Right cardiac atrium (tissue), 5 donors: ENCODE results near the gene EFR3B. TPM values are rescaled to one million over a fixed set of nuclear protein-coding genes. Genes with fewer than 3 reads are reported as not detected.
A peak's percentile ranks its signal among the peaks of the same experiment; 100 is the strongest.

Experiments used
- ATAC-seq, 2 donors: fragments of 200-7000 bp; cut with Tn5 transposase; one replicate each; pipeline versions ENCODE4 v1.8.0 to v1.9.1; 2020; ENCODE audit warnings: moderate library complexity in 2 of 2, mild to moderate bottlenecking in 1 of 2
- DNase-seq, 3 donors: peaks; one replicate each; pipeline ENCODE4 v3.0.0-alpha.2; 2020
- H3K27ac ChIP-seq: one replicate; pipeline ENCODE4 v1.5.1; 2013; ENCODE audit warnings: mild to moderate bottlenecking, low read length, control low read depth, moderate library complexity
- H3K27me3 ChIP-seq: one replicate; pipeline ENCODE4 v1.6.1; 2013; ENCODE audit not compliant: control insufficient read depth, insufficient read depth
- H3K4me1 ChIP-seq: one replicate; pipeline ENCODE4 v1.6.1; 2013; ENCODE audit warnings: low read length; ENCODE audit not compliant: control insufficient read depth, insufficient read depth
- H3K4me3 ChIP-seq: one replicate; pipeline ENCODE4 v1.5.1; 2013; ENCODE audit warnings: low read length, control low read depth
- H3K9me3 ChIP-seq: one replicate; pipeline ENCODE4 v1.6.1; 2013; ENCODE audit warnings: low read length; ENCODE audit not compliant: control insufficient read depth
- WGBS: extraction: QIAGEN DNeasy Blood & Tissue Kit; methylation state at CpG from one replicate; pipeline ENCODE4 v1.1.7; 2013; 5-methylcytosine and 5-hydroxymethylcytosine counted together
- intact Hi-C, 4 donors: fragments of 100-400 bp; cut with DNase I; formaldehyde crosslinking; loops; one replicate each; pipeline versions ENCODE4 v1.11.0 to v1.14.0; 2022 to 2023
- polyA plus RNA-seq: library from polyadenylated mRNA; stranded (reverse); fragments of 200-250 nt; gene quantifications from one replicate; pipeline ENCODE4 v1.2.3, GENCODE V29; 2013
- total RNA-seq, 4 donors: library from RNA; stranded (reverse); fragmentation: NEBNext Ultra II Directional; extraction: Animal tissue kit (Norgen Biotek cat#: 25700); gene quantifications; one replicate each; pipeline ENCODE4 v1.2.1, GENCODE V29; 2021
- donor health status: healthy with polysubstance abuse.
- donor health status: DM: no; HTN: yes; CAD: no.
- donor health status: DM: no; HTN: no; CAD: no.
- donor health status: DM: no; HTN: yes; CAD: no; lungs with severe emphysema.
- donor health status: DM: yes; HTN: yes; CAD: no.

EFR3B gene
- total and polyA plus RNA-seq, 5 donors = 2.9 to 9.7 (median 6.3) TPM

DNA sequence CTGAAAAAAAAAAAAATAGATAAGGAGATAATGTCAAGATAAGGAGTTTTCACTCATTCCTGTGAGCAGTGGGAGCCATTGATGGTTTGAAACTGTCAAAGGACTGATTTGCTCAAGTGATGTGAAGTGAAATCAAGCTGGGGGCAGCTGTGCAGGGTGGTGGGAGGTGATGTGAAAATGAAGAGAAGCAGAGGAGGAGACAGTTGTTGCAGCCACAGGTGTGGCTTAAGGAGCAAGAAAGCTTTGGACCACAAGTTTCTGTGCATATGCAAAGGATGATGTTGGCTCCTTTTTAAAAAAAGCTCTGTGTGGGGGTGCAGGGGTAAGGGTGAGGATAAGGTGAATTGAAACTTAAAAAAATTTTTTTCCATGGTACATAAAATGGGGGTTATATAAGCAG, 8.3 kb downstream of the EFR3B start:
- no peak for ATAC-seq
- H3K4me3 ChIP-seq = no peak overlapping the region
- H3K27ac ChIP-seq = no peak overlapping the region
- H3K27me3 ChIP-seq = no peaks in the 10 kb centered on the region
- no peak for DNase-seq
- intact Hi-C loops = no loop called here
- H3K9me3 ChIP-seq = no peaks in the 10 kb centered on the region
- peaks cover 3% of the 10 kb centered on the region for H3K4me1 ChIP-seq

DNA sequence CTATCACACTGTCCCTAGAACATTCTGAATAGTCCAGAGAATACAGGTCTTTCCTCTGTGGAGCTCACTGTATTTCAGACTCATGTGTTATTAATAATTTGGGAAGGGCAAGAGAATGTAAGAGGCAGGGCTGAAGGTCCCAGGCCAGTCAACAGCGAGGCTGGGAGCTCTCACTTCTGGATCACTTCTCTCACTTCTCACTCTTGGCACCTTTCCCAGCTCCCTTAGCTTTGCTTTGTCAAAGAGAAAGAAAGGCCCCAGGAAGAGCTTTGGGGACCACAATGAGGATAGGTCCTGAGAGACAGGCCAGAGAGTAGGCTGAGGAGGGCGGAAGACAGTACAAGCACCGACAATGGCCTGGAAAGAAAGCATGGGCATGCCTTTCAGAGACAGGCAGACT, 11.2 kb downstream of the EFR3B start:
- intact Hi-C loops = no loop called here
- 65% methylated on average over 3 of the region's 3 CpGs for WGBS
- DNase-seq = no peak
- H3K27me3 ChIP-seq = no peaks in the 10 kb centered on the region
- no peak overlapping the region for H3K27ac ChIP-seq
- no peaks in the 10 kb centered on the region for H3K9me3 ChIP-seq
- H3K4me3 ChIP-seq = no peak overlapping the region
- H3K4me1 ChIP-seq = peaks cover 5% of the 10 kb centered on the region
- peak; percentile 34 to 38 for ATAC-seq

DNA sequence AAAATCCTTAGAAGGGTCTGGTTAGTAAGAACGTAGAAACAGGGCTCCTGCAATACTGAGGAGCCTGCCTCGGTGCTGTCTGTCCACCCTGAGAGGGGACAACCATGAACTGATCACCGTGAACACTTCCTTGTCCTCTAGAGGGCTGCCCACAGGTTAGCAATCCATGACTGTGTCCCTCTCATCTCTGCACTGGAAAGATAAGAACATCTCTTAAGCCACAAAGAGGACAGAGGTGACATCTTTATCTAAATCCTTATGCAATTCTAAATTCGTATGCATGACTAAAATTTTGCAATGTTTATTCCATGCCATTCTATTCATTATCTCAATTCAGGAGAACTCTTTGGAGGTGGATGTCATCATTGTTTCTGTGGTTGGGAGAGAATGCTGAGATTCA, 12.8 kb downstream of the EFR3B start:
- Histone ChIP-seq H3K27me3 (no peaks in the 10 kb centered on the region), H3K9me3 (no peaks in the 10 kb centered on the region), H3K4me3 (no peak overlapping the region), H3K27ac (no peak overlapping the region), H3K4me1 (peaks cover 5% of the 10 kb centered on the region)
- DNase-seq = no peak
- WGBS = 75% methylated on average over 4 of the region's 4 CpGs
- intact Hi-C loops = no loop called here
- no peak for ATAC-seq

DNA sequence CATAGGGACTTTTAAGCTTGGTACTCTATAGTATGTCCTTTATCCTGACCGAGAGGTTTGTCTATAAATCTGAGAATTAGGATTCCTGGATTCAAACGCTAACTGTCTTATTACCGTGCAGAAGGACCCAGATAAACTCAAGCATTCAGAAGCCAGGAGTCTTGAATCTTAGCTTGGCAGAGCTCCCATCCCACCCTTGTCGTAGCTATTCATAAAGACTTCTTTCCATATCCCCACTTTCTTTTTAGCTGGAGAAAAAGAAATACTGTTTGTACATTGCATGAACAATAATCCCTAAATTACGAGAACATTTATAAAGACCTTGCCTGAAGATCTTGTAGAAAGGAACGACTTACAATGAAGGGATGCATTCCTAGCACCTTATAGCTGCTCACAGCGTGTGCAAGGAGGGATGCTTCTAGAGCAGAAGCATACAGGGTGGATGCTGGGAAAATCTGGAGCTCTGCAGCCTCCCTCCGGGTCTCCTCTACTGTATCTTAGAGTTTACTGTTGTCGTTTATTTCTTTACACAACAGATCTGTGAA, 13.6 kb downstream of the EFR3B start:
- intact Hi-C loops = no loop called here
- H3K4me1 ChIP-seq = peaks cover 5% of the 10 kb centered on the region
- 73% methylated on average over 9 of the region's 9 CpGs for WGBS
- H3K27me3 ChIP-seq = no peaks in the 10 kb centered on the region
- DNase-seq = no peak
- no peak overlapping the region for H3K27ac ChIP-seq
- H3K4me3 ChIP-seq = no peak overlapping the region
- ATAC-seq = no peak
- no peaks in the 10 kb centered on the region for H3K9me3 ChIP-seq

DNA sequence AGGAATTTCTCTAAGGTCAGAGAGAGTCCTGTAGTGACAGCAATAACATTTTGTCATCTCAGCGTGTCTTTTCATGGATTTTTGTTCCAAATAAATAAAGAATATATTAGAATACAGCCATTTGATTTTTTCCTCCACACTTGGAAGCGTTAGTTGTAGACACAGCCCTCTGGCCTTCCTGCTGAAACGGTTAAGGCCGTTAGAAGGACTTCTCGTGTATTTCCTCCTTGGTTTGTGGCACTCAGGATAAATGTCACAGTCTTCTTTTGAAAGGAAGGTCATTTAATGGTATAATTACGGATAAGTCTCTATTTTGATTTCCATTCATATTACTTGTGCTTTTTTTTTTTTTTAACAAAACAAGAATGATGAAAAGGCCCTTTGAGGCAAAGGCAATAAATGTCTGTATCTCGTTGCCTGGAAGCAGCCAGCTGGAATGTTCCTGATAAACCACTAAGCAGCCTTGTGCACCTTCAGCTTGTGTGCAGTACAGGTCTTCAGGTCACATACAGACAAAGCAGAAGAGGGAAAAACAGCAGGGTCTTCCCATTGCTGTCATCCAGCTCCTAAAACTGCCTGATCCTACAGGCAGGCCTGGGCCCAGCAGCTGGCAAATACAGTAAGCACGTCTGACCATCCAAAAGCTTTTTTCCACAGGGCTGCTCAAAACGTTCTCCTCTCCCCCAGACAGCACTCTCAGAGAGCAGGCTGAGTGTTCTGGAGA, 14.4 kb downstream of the EFR3B start:
- peaks cover 5% of the 10 kb centered on the region for H3K4me1 ChIP-seq
- no peaks in the 10 kb centered on the region for H3K27me3 ChIP-seq
- DNase-seq (no peak), ATAC-seq (no peak)
- H3K9me3 ChIP-seq = no peaks in the 10 kb centered on the region
- WGBS = 50% methylated on average over 9 of the region's 9 CpGs
- no peak overlapping the region for H3K4me3 ChIP-seq
- H3K27ac ChIP-seq = peak overlapping the region; percentile 52
- intact Hi-C loops = no loop called here

DNA sequence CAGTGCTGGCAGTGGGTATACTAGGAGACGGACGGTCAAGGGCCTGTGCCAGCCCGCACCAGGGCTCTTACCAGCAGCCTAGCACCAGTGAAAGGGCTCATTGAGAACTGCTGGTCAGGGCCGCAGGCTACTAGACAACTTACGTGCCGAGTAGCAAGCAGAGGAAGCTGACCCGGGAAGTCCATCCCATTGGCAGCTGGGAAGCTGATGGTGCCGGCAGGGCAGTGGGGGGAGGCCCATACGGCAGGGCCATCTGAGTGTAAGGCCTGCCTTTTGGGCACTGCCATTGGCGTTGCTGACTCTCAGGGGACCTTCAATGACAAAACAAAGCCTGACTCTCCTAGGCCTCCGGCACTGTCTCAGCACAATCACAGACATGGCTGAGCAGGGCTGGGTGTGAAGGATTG, 20.6 kb downstream of the EFR3B start:
- Histone ChIP-seq H3K4me1 (peaks cover 4% of the 10 kb centered on the region), H3K27ac (peak overlapping the region; percentile 56), H3K4me3 (no peak overlapping the region), H3K9me3 (no peaks in the 10 kb centered on the region), H3K27me3 (no peaks in the 10 kb centered on the region)
- peak in 1 of 3 donors; percentile 50 for DNase-seq
- WGBS = 62% methylated on average over 11 of the region's 11 CpGs
- peak; percentile 40 to 59 for ATAC-seq
- intact Hi-C loops = no loop called here

DNA sequence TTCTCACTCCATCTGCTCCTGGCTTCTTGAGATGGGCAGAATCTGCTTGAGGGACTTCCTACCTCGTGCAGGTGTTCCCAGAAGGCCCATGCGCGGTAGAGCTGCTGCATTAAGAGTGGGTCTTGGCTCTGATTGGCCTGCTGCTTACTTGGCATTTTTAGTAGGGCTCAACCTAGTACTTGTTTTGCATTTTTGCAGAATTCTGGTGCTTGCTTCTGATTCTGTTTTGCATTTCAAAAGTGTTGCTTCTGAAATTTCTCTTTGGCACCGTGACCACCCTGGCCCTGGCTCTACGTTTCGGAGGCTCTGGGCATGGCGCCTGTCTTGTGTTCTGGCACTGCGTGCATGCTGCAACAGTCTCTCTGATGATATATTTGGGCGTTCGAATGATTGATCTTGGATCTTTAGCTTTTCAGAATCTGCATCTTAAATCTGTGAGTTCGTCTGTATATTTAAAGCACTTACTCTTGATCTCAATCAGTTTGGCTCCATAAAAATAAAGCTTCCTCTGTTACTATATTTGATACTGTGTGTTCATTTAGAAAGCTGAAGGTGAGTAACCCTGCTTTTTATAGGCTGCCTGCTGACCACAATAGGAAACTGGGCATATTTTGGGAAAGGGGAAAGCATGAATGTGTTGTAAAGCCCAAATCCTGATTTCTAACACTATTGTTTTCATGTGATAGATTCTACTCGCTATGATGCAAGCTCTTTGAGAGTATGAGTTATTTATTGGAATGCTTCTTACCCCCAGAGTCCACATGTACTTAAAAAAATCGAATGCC, 22.2 kb downstream of the EFR3B start:
- intact Hi-C loops = no loop called here
- Histone ChIP-seq H3K4me1 (peaks cover 4% of the 10 kb centered on the region), H3K27me3 (no peaks in the 10 kb centered on the region), H3K27ac (peak overlapping the region; percentile 17), H3K4me3 (no peak overlapping the region), H3K9me3 (no peaks in the 10 kb centered on the region)
- ATAC-seq (no peak), DNase-seq (peak in 2 of 3 donors; percentile 30 to 73)
- WGBS = 45% methylated on average over 13 of the region's 13 CpGs

DNA sequence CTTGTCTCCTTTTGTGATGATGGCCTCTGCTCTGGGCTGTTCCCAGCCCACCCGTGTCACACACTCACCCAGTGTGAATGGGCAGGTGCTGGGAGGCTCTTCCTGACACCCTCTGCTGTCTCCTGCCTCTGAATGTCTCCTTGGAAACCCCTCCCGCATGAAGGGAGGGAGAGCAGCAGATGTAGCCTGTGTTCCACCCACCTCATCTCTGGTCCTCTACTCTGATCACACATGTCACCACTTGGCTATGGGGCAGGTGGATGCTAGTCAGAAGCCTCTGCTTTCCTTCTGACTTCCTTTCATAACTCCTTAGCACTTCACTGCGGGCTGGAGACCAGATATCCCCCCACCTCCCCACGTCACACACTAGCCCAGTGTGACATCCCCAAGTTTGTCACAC, 23.9 kb downstream of the EFR3B start:
- no peak for ATAC-seq
- no peak overlapping the region for H3K4me3 ChIP-seq
- H3K27ac ChIP-seq = peak overlapping the region; percentile 5
- DNase-seq = no peak
- no peaks in the 10 kb centered on the region for H3K9me3 ChIP-seq
- 88% methylated on average over 4 of the region's 4 CpGs for WGBS
- peaks cover 4% of the 10 kb centered on the region for H3K4me1 ChIP-seq
- H3K27me3 ChIP-seq = no peaks in the 10 kb centered on the region
- intact Hi-C loops = no loop called here

DNA sequence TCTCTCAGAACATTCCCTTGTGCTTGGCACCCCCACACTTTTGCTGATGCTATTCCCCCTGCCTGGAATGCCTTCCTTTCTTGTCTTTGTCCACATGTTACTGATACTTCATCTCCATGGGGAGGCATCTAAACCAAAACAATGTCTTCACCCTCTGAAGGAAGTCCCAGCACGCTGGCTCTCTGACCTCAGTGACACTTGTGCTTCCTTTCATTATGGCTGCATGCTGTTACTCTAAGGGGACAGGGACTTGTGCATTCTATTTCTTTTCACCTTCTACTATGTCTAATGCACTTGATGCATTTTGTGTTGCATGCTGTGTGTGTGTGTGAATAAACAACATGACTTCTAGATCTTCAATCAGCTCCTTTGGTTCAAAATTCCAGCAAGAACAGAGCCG, 24.6 kb downstream of the EFR3B start:
- peaks cover 4% of the 10 kb centered on the region for H3K4me1 ChIP-seq
- DNase-seq (no peak), ATAC-seq (no peak)
- WGBS = 87% methylated on average over 2 of the region's 2 CpGs
- intact Hi-C loops = no loop called here
- H3K27me3 ChIP-seq = no peaks in the 10 kb centered on the region
- no peak overlapping the region for H3K27ac ChIP-seq
- H3K9me3 ChIP-seq = no peaks in the 10 kb centered on the region
- no peak overlapping the region for H3K4me3 ChIP-seq

DNA sequence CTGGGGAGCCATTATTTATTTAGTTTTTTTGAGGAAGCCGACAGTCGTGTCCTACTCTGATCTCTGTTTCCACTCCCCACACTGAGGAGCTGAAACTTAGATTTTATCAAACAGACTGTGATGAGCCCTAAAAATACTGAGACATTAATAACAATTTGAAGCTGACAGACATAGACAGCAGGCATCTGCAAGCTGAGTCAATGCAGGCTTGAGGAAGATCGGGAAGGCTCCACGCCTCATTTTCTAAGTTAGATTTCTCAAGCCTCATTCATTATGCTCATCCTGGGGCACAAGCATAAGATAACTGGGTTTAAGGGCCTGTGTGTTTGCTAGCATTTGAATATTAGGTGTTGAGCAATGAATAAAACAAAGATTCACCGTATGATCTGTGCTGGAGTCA, 26.3 kb downstream of the EFR3B start:
- WGBS = 76% methylated on average over 5 of the region's 5 CpGs
- ATAC-seq = no peak

DNA sequence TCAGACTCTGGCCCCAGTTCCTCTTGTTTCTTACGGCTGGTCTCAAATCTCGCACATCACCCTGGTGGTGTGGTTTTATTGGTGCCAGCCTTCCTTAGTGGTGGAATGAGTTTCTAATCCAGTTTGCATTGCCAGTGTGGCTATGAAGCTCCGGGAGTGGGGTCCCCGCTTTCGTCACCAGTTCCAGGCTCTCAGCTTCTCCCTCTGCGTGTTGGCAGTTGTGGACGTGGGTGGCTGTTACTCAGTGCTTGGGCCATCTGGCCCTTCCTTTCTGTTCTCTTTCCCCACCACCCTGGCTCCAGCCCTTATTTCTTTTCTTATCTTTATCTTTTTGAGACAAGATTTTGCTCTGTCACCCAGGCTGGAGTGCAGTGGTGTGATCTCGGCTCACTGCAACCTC, 30.1 kb downstream of the EFR3B start:
- Histone ChIP-seq H3K27ac (no peak overlapping the region), H3K27me3 (no peaks in the 10 kb centered on the region), H3K9me3 (no peaks in the 10 kb centered on the region), H3K4me3 (no peak overlapping the region), H3K4me1 (no peaks in the 10 kb centered on the region)
- intact Hi-C loops = no loop called here
- ATAC-seq (no peak), DNase-seq (no peak)
- 74% methylated on average over 8 of the region's 8 CpGs for WGBS

More for the DNA sequence above, 26.3 kb downstream of the EFR3B start:
- no peak for DNase-seq
- Histone ChIP-seq H3K4me3 (no peak overlapping the region), H3K9me3 (no peaks in the 10 kb centered on the region), H3K27ac (no peak overlapping the region), H3K27me3 (no peaks in the 10 kb centered on the region), H3K4me1 (peaks cover 4% of the 10 kb centered on the region)
- intact Hi-C loops = no loop called here
